ENCODE data around the gene TMEM40. TPM values are rescaled to one million over a fixed set of nuclear protein-coding genes. Genes with fewer than 3 reads are reported as not detected.

TMEM40 gene
- total RNA-seq, 1 experiment from 2014 or later: not detected

DNA sequence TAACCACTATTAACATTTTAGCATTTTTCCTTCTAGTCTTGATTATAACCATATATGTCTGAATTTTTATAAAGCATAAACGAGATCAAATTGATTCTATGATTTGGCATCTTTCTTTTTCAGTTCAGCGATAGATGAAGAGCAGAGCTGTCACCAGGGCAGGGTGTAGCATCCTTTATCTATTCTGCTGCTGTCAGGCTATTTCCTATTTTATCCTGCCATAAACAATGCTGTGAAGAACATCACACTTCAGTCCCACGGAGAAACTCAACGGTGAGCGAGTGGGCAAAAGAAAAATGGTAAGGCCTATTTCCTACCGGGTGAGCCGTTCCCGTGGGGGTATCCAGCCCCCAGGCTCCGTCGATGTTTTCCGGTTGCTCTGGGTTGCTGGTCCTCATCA lies 15.5 kb downstream of the TMEM40 start:
- no peak overlapping the region for H3K27ac Mint-ChIP-seq
- no peak overlapping the region for H2BK15ac ChIP-seq (ENCODE audit: low read depth, low read length)
- no peaks in the 10 kb centered on the region for H4K20me1 ChIP-seq (ENCODE audit: control insufficient read depth, insufficient read depth, insufficient read length)
- H4K91ac ChIP-seq (ENCODE audit: insufficient read length, low read depth, low read length): no peak overlapping the region
- no peak overlapping the region for H2BK120ac ChIP-seq (ENCODE audit: low read depth, low read length, poor library complexity, severe bottlenecking)
- H3K79me1 ChIP-seq (ENCODE audit: insufficient read depth, low read depth, low read length, poor library complexity, severe bottlenecking): no peaks in the 10 kb centered on the region
- no peak for DNase-seq
- no peaks in the 10 kb centered on the region for H3K23me2 ChIP-seq (ENCODE audit: insufficient read length, low read depth, low read length, poor library complexity, severe bottlenecking)
- TF ChIP-seq, protein P1, sequence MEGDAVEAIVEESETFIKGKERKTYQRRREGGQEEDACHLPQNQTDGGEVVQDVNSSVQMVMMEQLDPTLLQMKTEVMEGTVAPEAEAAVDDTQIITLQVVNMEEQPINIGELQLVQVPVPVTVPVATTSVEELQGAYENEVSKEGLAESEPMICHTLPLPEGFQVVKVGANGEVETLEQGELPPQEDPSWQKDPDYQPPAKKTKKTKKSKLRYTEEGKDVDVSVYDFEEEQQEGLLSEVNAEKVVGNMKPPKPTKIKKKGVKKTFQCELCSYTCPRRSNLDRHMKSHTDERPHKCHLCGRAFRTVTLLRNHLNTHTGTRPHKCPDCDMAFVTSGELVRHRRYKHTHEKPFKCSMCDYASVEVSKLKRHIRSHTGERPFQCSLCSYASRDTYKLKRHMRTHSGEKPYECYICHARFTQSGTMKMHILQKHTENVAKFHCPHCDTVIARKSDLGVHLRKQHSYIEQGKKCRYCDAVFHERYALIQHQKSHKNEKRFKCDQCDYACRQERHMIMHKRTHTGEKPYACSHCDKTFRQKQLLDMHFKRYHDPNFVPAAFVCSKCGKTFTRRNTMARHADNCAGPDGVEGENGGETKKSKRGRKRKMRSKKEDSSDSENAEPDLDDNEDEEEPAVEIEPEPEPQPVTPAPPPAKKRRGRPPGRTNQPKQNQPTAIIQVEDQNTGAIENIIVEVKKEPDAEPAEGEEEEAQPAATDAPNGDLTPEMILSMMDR (conservative IDR thresholded peaks at IDR 0.05): no peak
- H3K9me3 ChIP-seq (ENCODE audit: control insufficient read depth, low read depth, low read length): no peaks in the 10 kb centered on the region
- H3T11ph ChIP-seq (ENCODE audit: low read length): no peak overlapping the region
- no peaks in the 10 kb centered on the region for H3K79me2 ChIP-seq (ENCODE audit: insufficient read depth, low read length)
- no peaks in the 10 kb centered on the region for H3K27me3 ChIP-seq (ENCODE audit: insufficient read depth, low read length)
- peaks cover 3% of the 10 kb centered on the region for H3K27me3 Mint-ChIP-seq (ENCODE audit: low read depth)
- H3K9ac ChIP-seq (ENCODE audit: extremely low read depth, insufficient read length, low read length): no peak overlapping the region
- no peak overlapping the region for H2AK5ac ChIP-seq (ENCODE audit: insufficient read length, low read length)
- H3K14ac ChIP-seq (ENCODE audit: insufficient read depth, low read length): no peak overlapping the region
- no peak overlapping the region for H2BK20ac ChIP-seq (ENCODE audit: low read depth, low read length, poor library complexity, severe bottlenecking)
- no peak overlapping the region for H3K4ac ChIP-seq (ENCODE audit: low read depth, low read length)
- H3K4me1 Mint-ChIP-seq: peaks cover 5 to 9% of the 10 kb centered on the region in 2 experiments
- no peak overlapping the region for H3K27ac ChIP-seq (ENCODE audit: insufficient read length, low read depth, low read length)
- no peak overlapping the region for H4K5ac ChIP-seq (ENCODE audit: insufficient read length, low read depth, low read length)
- no peak overlapping the region for H2BK5ac ChIP-seq (ENCODE audit: insufficient read length, low read length)
- no peak overlapping the region for H3K4me2 ChIP-seq (ENCODE audit: insufficient read depth, insufficient read length, low read length)
- no peaks in the 10 kb centered on the region; a peak in 1 of 5 replicates for H3K9me3 Mint-ChIP-seq
- no peaks in the 10 kb centered on the region for H3K4me1 ChIP-seq (ENCODE audit: insufficient read depth, low read length)
- no peak overlapping the region for H3K23ac ChIP-seq (ENCODE audit: insufficient read length, low read depth, low read length)
- no peak overlapping the region for H2BK12ac ChIP-seq (ENCODE audit: insufficient read length, low read depth, low read length)
- H3K56ac ChIP-seq (ENCODE audit: insufficient read length, low read depth, low read length): no peak overlapping the region
- no peak overlapping the region for H3K18ac ChIP-seq (ENCODE audit: insufficient read length, low read depth, low read length)
- no peaks in the 10 kb centered on the region for H3K36me3 Mint-ChIP-seq (ENCODE audit: insufficient read depth in 1 of 3, low read depth in 3 of 3)
- no peak overlapping the region for H3K4me3 Mint-ChIP-seq
- no peak overlapping the region for H4K8ac ChIP-seq (replicated peaks; ENCODE audit: insufficient read length, low read depth, low read length)
- no peak overlapping the region for H2AFZ ChIP-seq (ENCODE audit: low read length)
- no CpG with 5 or more reads among the region's 11 CpGs for WGBS (ENCODE audit: extremely low coverage, insufficient read length, low lambda C conversion rate)

Data from H9 (cell line).